ENCODE data around the gene ENAH.
A peak's percentile ranks its signal among the peaks of the same experiment; 100 is the strongest.
"Not testable (repeated sequence)": the region's sequence is repeated elsewhere in the genome, so short reads cannot be mapped to it uniquely, and the experiment has no call there.

The ENAH gene

GRCh38 chr1:225651872-225652728 is 823 bp downstream of the ENAH start:
- peak overlapping the region; percentile 61 for H3K27ac Mint-ChIP-seq (ENCODE audit: low read depth)
- H3K36me3 Mint-ChIP-seq (ENCODE audit: insufficient read depth) = peaks cover 3% of the 10 kb centered on the region
- peak overlapping the region; percentile 86 for H3K4me3 Mint-ChIP-seq
- no peaks in the 10 kb centered on the region for H3K9me3 Mint-ChIP-seq
- peaks cover 53% of the 10 kb centered on the region for H3K27me3 Mint-ChIP-seq
- DNase-seq (ENCODE audit: low spot score in 2 of 2) (no peak), ATAC-seq (replicated peaks; ENCODE audit: extremely low read depth, poor library complexity, severe bottlenecking) (no peak)
- H3K4me1 Mint-ChIP-seq = peaks cover 15% of the 10 kb centered on the region

- peak overlapping the region; percentile 86 for H3K4me3 Mint-ChIP-seq
- DNase-seq (ENCODE audit: low spot score in 2 of 2) (no peak), ATAC-seq (replicated peaks; ENCODE audit: extremely low read depth, poor library complexity, severe bottlenecking) (no peak)
- peaks cover 56% of the 10 kb centered on the region for H3K27me3 Mint-ChIP-seq
- H3K9me3 Mint-ChIP-seq = no peaks in the 10 kb centered on the region
- no peak overlapping the region for H3K27ac Mint-ChIP-seq (ENCODE audit: low read depth)
- peaks cover 3% of the 10 kb centered on the region for H3K36me3 Mint-ChIP-seq (ENCODE audit: insufficient read depth)
- peaks cover 15% of the 10 kb centered on the region for H3K4me1 Mint-ChIP-seq
Measured at GRCh38 chr1:225651376-225651871, 1.5 kb downstream of the ENAH start.

- Mint-ChIP-seq H3K36me3 (ENCODE audit: insufficient read depth) (peaks cover 3% of the 10 kb centered on the region), H3K4me3 (no peak overlapping the region), H3K9me3 (no peaks in the 10 kb centered on the region), H3K27ac (ENCODE audit: low read depth) (no peak overlapping the region), H3K4me1 (peaks cover 15% of the 10 kb centered on the region), H3K27me3 (peaks cover 64% of the 10 kb centered on the region)
- ATAC-seq (replicated peaks; ENCODE audit: extremely low read depth, poor library complexity, severe bottlenecking) = no peak
- no peak for DNase-seq (ENCODE audit: low spot score in 2 of 2)
Measured at GRCh38 chr1:225650179-225650578, 2.7 kb downstream of the ENAH start.

GRCh38 chr1:225645194-225645895 is 7.6 kb downstream of the ENAH start:
- Mint-ChIP-seq H3K27ac (ENCODE audit: low read depth) (no peak overlapping the region), H3K36me3 (ENCODE audit: insufficient read depth) (no peaks in the 10 kb centered on the region), H3K4me3 (no peak overlapping the region), H3K4me1 (no peaks in the 10 kb centered on the region), H3K9me3 (no peaks in the 10 kb centered on the region), H3K27me3 (peaks cover 62% of the 10 kb centered on the region)
- ATAC-seq (replicated peaks; ENCODE audit: extremely low read depth, poor library complexity, severe bottlenecking) (no peak), DNase-seq (ENCODE audit: low spot score in 2 of 2) (no peak)

GRCh38 chr1:225644666-225645065 is 8.3 kb downstream of the ENAH start:
- Mint-ChIP-seq H3K27ac (ENCODE audit: low read depth) (no peak overlapping the region), H3K9me3 (no peaks in the 10 kb centered on the region), H3K27me3 (peaks cover 62% of the 10 kb centered on the region), H3K36me3 (ENCODE audit: insufficient read depth) (no peaks in the 10 kb centered on the region), H3K4me1 (no peaks in the 10 kb centered on the region), H3K4me3 (no peak overlapping the region)
- no peak for DNase-seq (ENCODE audit: low spot score in 2 of 2)
- ATAC-seq (replicated peaks; ENCODE audit: extremely low read depth, poor library complexity, severe bottlenecking) = no peak

- H3K4me3 Mint-ChIP-seq = no peak overlapping the region
- no peaks in the 10 kb centered on the region for H3K36me3 Mint-ChIP-seq (ENCODE audit: insufficient read depth)
- H3K27ac Mint-ChIP-seq (ENCODE audit: low read depth) = no peak overlapping the region
- DNase-seq (ENCODE audit: low spot score in 2 of 2) (no peak), ATAC-seq (replicated peaks; ENCODE audit: extremely low read depth, poor library complexity, severe bottlenecking) (no peak)
- no peaks in the 10 kb centered on the region for H3K9me3 Mint-ChIP-seq
- peaks cover 40% of the 10 kb centered on the region for H3K27me3 Mint-ChIP-seq
- no peaks in the 10 kb centered on the region for H3K4me1 Mint-ChIP-seq
Measured at GRCh38 chr1:225642177-225642576, 10.7 kb downstream of the ENAH start.

- H3K27me3 Mint-ChIP-seq = peaks cover 28% of the 10 kb centered on the region
- no peaks in the 10 kb centered on the region for H3K36me3 Mint-ChIP-seq (ENCODE audit: insufficient read depth)
- no peaks in the 10 kb centered on the region for H3K9me3 Mint-ChIP-seq
- no peak overlapping the region for H3K4me3 Mint-ChIP-seq
- H3K4me1 Mint-ChIP-seq = no peaks in the 10 kb centered on the region
- ATAC-seq (replicated peaks; ENCODE audit: extremely low read depth, poor library complexity, severe bottlenecking) (no peak), DNase-seq (ENCODE audit: low spot score in 2 of 2) (no peak)
- no peak overlapping the region for H3K27ac Mint-ChIP-seq (ENCODE audit: low read depth)
Measured at GRCh38 chr1:225638853-225639252, 14.1 kb downstream of the ENAH start.

GRCh38 chr1:225637651-225638199 is 15.2 kb downstream of the ENAH start:
- H3K9me3 Mint-ChIP-seq = no peaks in the 10 kb centered on the region
- DNase-seq (ENCODE audit: low spot score in 2 of 2) = no peak
- H3K27me3 Mint-ChIP-seq = peaks cover 19% of the 10 kb centered on the region
- H3K4me1 Mint-ChIP-seq = no peaks in the 10 kb centered on the region
- no peak overlapping the region for H3K27ac Mint-ChIP-seq (ENCODE audit: low read depth)
- no peaks in the 10 kb centered on the region for H3K36me3 Mint-ChIP-seq (ENCODE audit: insufficient read depth)
- ATAC-seq (replicated peaks; ENCODE audit: extremely low read depth, poor library complexity, severe bottlenecking) = no peak
- H3K4me3 Mint-ChIP-seq = no peak overlapping the region

GRCh38 chr1:225636992-225637391 is 15.9 kb downstream of the ENAH start:
- not testable (repeated sequence) for DNase-seq (ENCODE audit: low spot score in 2 of 2); ATAC-seq (replicated peaks; ENCODE audit: extremely low read depth, poor library complexity, severe bottlenecking); H3K9me3 Mint-ChIP-seq; H3K36me3 Mint-ChIP-seq (ENCODE audit: insufficient read depth); H3K4me1 Mint-ChIP-seq; H3K27ac Mint-ChIP-seq (ENCODE audit: low read depth); H3K4me3 Mint-ChIP-seq
- H3K27me3 Mint-ChIP-seq = peaks cover 12% of the 10 kb centered on the region

- Mint-ChIP-seq H3K4me3 (no peak overlapping the region), H3K9me3 (no peaks in the 10 kb centered on the region), H3K36me3 (ENCODE audit: insufficient read depth) (no peaks in the 10 kb centered on the region), H3K4me1 (no peaks in the 10 kb centered on the region), H3K27ac (ENCODE audit: low read depth) (no peak overlapping the region), H3K27me3 (peaks cover 9% of the 10 kb centered on the region)
- no peak for ATAC-seq (replicated peaks; ENCODE audit: extremely low read depth, poor library complexity, severe bottlenecking)
- DNase-seq (ENCODE audit: low spot score in 2 of 2) = no peak
Measured at GRCh38 chr1:225635649-225636048, 17.3 kb downstream of the ENAH start.

GRCh38 chr1:225632836-225633235 is 20.1 kb downstream of the ENAH start:
- H3K36me3 Mint-ChIP-seq (ENCODE audit: insufficient read depth); ATAC-seq (replicated peaks; ENCODE audit: extremely low read depth, poor library complexity, severe bottlenecking); H3K4me3 Mint-ChIP-seq; H3K27ac Mint-ChIP-seq (ENCODE audit: low read depth); DNase-seq (ENCODE audit: low spot score in 2 of 2); H3K4me1 Mint-ChIP-seq; H3K9me3 Mint-ChIP-seq: not testable (repeated sequence)
- H3K27me3 Mint-ChIP-seq = peaks cover 23% of the 10 kb centered on the region

GRCh38 chr1:225631021-225631663 is 21.8 kb downstream of the ENAH start:
- no peaks in the 10 kb centered on the region for H3K9me3 Mint-ChIP-seq
- H3K27me3 Mint-ChIP-seq = peaks cover 39% of the 10 kb centered on the region
- H3K27ac Mint-ChIP-seq (ENCODE audit: low read depth) = no peak overlapping the region
- H3K4me3 Mint-ChIP-seq = no peak overlapping the region
- H3K4me1 Mint-ChIP-seq = no peaks in the 10 kb centered on the region
- no peaks in the 10 kb centered on the region for H3K36me3 Mint-ChIP-seq (ENCODE audit: insufficient read depth)
- DNase-seq (ENCODE audit: low spot score in 2 of 2) (no peak), ATAC-seq (replicated peaks; ENCODE audit: extremely low read depth, poor library complexity, severe bottlenecking) (no peak)
